Mesodermal cell (in vitro differentiated cells): Measurements from ENCODE around the gene ITGA1.
A peak's percentile ranks its signal among the peaks of the same experiment; 100 is the strongest.
"Not testable (repeated sequence)": the region's sequence is repeated elsewhere in the genome, so short reads cannot be mapped to it uniquely, and the experiment has no call there.

ENCODE experiments used
- H3K27ac ChIP-seq: 2 replicates; pipeline ENCODE4 v1.7.0; 2013; ENCODE audit warnings: mild to moderate bottlenecking, low read depth, low read length, moderate library complexity; ENCODE audit not compliant: severe bottlenecking
- H3K36me3 ChIP-seq: 2 replicates; pipeline ENCODE4 v1.7.1; 2013; ENCODE audit warnings: mild to moderate bottlenecking, low read length, moderate library complexity; ENCODE audit not compliant: control insufficient read depth, insufficient read depth
- H3K4me1 ChIP-seq: one replicate; pipeline ENCODE4 v1.7.1; 2013; ENCODE audit warnings: mild to moderate bottlenecking, low read length; ENCODE audit not compliant: insufficient read depth, control insufficient read depth, poor library complexity, severe bottlenecking
- H3K4me3 ChIP-seq: 2 replicates; pipeline ENCODE4 v1.7.0; 2013; ENCODE audit warnings: low read length, control low read depth, mild to moderate bottlenecking; ENCODE audit not compliant: insufficient read depth, poor library complexity, severe bottlenecking; ENCODE audit errors: extremely low read depth
- H3K9me3 ChIP-seq: 2 replicates; pipeline ENCODE4 v1.7.1; 2013; ENCODE audit warnings: mild to moderate bottlenecking, low read length, moderate library complexity; ENCODE audit not compliant: control insufficient read depth
- WGBS, 2 experiments: methylation state at CpG; one replicate each; pipeline ENCODE4 v1.1.5; 2013; ENCODE audit warnings: missing lambda C conversion rate in 2 of 2; ENCODE audit not compliant: insufficient coverage in 2 of 2; 5-methylcytosine and 5-hydroxymethylcytosine counted together

Gene ITGA1

GRCh38 chr5:52841114-52841513 lies 53.4 kb downstream of the ITGA1 start:
- Histone ChIP-seq H3K27ac (no peak overlapping the region), H3K4me1 (peaks cover 35% of the 10 kb centered on the region), H3K9me3 (no peaks in the 10 kb centered on the region), H3K36me3 (no peaks in the 10 kb centered on the region), H3K4me3 (no peak overlapping the region)

- no peak overlapping the region for H3K27ac ChIP-seq
- H3K9me3 ChIP-seq = no peaks in the 10 kb centered on the region
- H3K4me3 ChIP-seq = no peak overlapping the region
- H3K36me3 ChIP-seq = no peaks in the 10 kb centered on the region
- peaks cover 33% of the 10 kb centered on the region for H3K4me1 ChIP-seq
Measured at GRCh38 chr5:52842111-52842510, 54.4 kb downstream of the ITGA1 start.

GRCh38 chr5:52844885-52845284 lies 57.2 kb downstream of the ITGA1 start:
- peaks cover 20% of the 10 kb centered on the region for H3K4me1 ChIP-seq
- no peaks in the 10 kb centered on the region for H3K9me3 ChIP-seq
- H3K36me3 ChIP-seq = no peaks in the 10 kb centered on the region
- peak overlapping the region; percentile 48 for H3K27ac ChIP-seq
- H3K4me3 ChIP-seq = peak overlapping the region; percentile 3
- WGBS, 2 experiments = no CpG with 5 or more reads among the region's 1 CpG

- 88 to 92% methylated on average over 2 to 4 of the region's 6 CpGs for WGBS, 2 experiments
- peaks cover 2% of the 10 kb centered on the region for H3K36me3 ChIP-seq
- H3K27ac ChIP-seq = no peak overlapping the region
- H3K9me3 ChIP-seq = no peaks in the 10 kb centered on the region
- H3K4me3 ChIP-seq = no peak overlapping the region
- peaks cover 9% of the 10 kb centered on the region for H3K4me1 ChIP-seq
Measured at GRCh38 chr5:52846182-52846842, 58.6 kb downstream of the ITGA1 start.

- peaks cover 14% of the 10 kb centered on the region for H3K36me3 ChIP-seq
- not testable (repeated sequence) for H3K9me3 ChIP-seq, H3K27ac ChIP-seq, H3K4me3 ChIP-seq, H3K4me1 ChIP-seq
- WGBS, 2 experiments = no CpG with 5 or more reads among the region's 5 CpGs
Measured at GRCh38 chr5:52848688-52849087, 61.0 kb downstream of the ITGA1 start.

GRCh38 chr5:52849544-52849943 lies 61.8 kb downstream of the ITGA1 start:
- H3K4me1 ChIP-seq = peaks cover 7% of the 10 kb centered on the region
- H3K27ac ChIP-seq = no peak overlapping the region
- H3K9me3 ChIP-seq = no peaks in the 10 kb centered on the region
- H3K4me3 ChIP-seq = no peak overlapping the region
- H3K36me3 ChIP-seq = peaks cover 14% of the 10 kb centered on the region
- 93 to 100% methylated on average over 1 to 3 of the region's 3 CpGs for WGBS, 2 experiments

- H3K4me1 ChIP-seq = peaks cover 14% of the 10 kb centered on the region
- no peak overlapping the region for H3K27ac ChIP-seq
- H3K4me3 ChIP-seq = no peak overlapping the region
- WGBS, 2 experiments = 85 to 100% methylated on average over 2 of the region's 2 CpGs
- H3K36me3 ChIP-seq = peaks cover 23% of the 10 kb centered on the region
- no peaks in the 10 kb centered on the region for H3K9me3 ChIP-seq
Measured at GRCh38 chr5:52853650-52854049, 65.9 kb downstream of the ITGA1 start.

GRCh38 chr5:52854301-52854700 lies 66.6 kb downstream of the ITGA1 start:
- H3K9me3 ChIP-seq = no peaks in the 10 kb centered on the region
- WGBS, 2 experiments = no CpG with 5 or more reads among the region's 2 CpGs
- H3K36me3 ChIP-seq = peaks cover 23% of the 10 kb centered on the region

GRCh38 chr5:52854949-52855348 lies 67.2 kb downstream of the ITGA1 start:
- Histone ChIP-seq H3K4me1 (peaks cover 17% of the 10 kb centered on the region), H3K4me3 (no peak overlapping the region), H3K36me3 (peaks cover 23% of the 10 kb centered on the region), H3K9me3 (no peaks in the 10 kb centered on the region), H3K27ac (no peak overlapping the region)
- no CpG with 5 or more reads among the region's 2 CpGs for WGBS, 2 experiments

More at GRCh38 chr5:52854301-52854700, 66.6 kb downstream of the ITGA1 start:
- Histone ChIP-seq H3K4me3 (no peak overlapping the region), H3K27ac (no peak overlapping the region), H3K4me1 (peaks cover 17% of the 10 kb centered on the region)

GRCh38 chr5:52856564-52856963 lies 68.8 kb downstream of the ITGA1 start:
- H3K36me3 ChIP-seq = peaks cover 22% of the 10 kb centered on the region
- WGBS, 2 experiments = 83 to 94% methylated on average over 1 to 2 of the region's 3 CpGs
- H3K9me3 ChIP-seq = no peaks in the 10 kb centered on the region
- H3K4me1 ChIP-seq = peaks cover 17% of the 10 kb centered on the region
- no peak overlapping the region for H3K4me3 ChIP-seq
- H3K27ac ChIP-seq = no peak overlapping the region

- WGBS, 2 experiments = 63 to 67% methylated on average over 1 of the region's 2 CpGs
- H3K9me3 ChIP-seq = no peaks in the 10 kb centered on the region
- H3K36me3 ChIP-seq = peaks cover 18% of the 10 kb centered on the region
- peaks cover 17% of the 10 kb centered on the region for H3K4me1 ChIP-seq
- no peak overlapping the region for H3K4me3 ChIP-seq
- H3K27ac ChIP-seq = peak overlapping the region; percentile 73
Measured at GRCh38 chr5:52859628-52860027, 71.9 kb downstream of the ITGA1 start.
